Ramos (cell line): ENCODE data around the gene NRIP3.
"Not testable (repeated sequence)": the region's sequence is repeated elsewhere in the genome, so short reads cannot be mapped to it uniquely, and the experiment has no call there.

Experiments used
- in situ Hi-C: fragments of 300-500 bp; cut with MboI; formaldehyde crosslinking; loops from one replicate; pipeline ENCODE4 v1.14.3; 2022; ENCODE audit warnings: low sequenced_read_pairs; ENCODE audit not compliant: unreplicated experiment

Gene NRIP3

GRCh38 chr11:8980485-8980884, 23.3 kb downstream of the NRIP3 start:
- in situ Hi-C loops = no loop called here

GRCh38 chr11:8979365-8979764, 24.4 kb downstream of the NRIP3 start:
- in situ Hi-C loops = not testable (repeated sequence)

GRCh38 chr11:8973121-8973520, 30.7 kb downstream of the NRIP3 start:
- in situ Hi-C loops = no loop called here

GRCh38 chr11:8971924-8972316, 31.9 kb downstream of the NRIP3 start:
- in situ Hi-C loops = no loop called here

GRCh38 chr11:8971196-8971923, 32.4 kb downstream of the NRIP3 start:
- in situ Hi-C loops = no loop called here

- in situ Hi-C loops = loop anchor here (10.0 kb wide), 1 partner anchor 282 kb away; the partner anchor contains the start of genes RPL27A and TRIM66
These were observed 36.6 kb downstream of the NRIP3 start for GRCh38 chr11:8967184-8967583.

GRCh38 chr11:8964324-8965320, 39.2 kb downstream of the NRIP3 start, which contains the start of gene TMEM9B:
Gene TMEM9B, minus strand, starts transcription at chr11:8964442. Its CDS starts 129 bp downstream, at chr11:8964313.
- in situ Hi-C loops = loop anchor here (10.0 kb wide), 1 partner anchor 280 kb away; the partner anchor contains the start of genes RPL27A and TRIM66

GRCh38 chr11:8963569-8964323, 40.1 kb downstream of the NRIP3 start:
- in situ Hi-C loops = loop anchor here (10.0 kb wide), 1 partner anchor 279 kb away; the partner anchor contains the start of genes RPL27A and TRIM66

- in situ Hi-C loops = loop anchor here (10.0 kb wide), 1 partner anchor 278 kb away; the partner anchor contains the start of genes RPL27A and TRIM66
These were observed 41.0 kb downstream of the NRIP3 start for GRCh38 chr11:8962841-8963240.

- in situ Hi-C loops = loop anchor here (10.0 kb wide), 1 partner anchor 277 kb away; the partner anchor contains the start of genes RPL27A and TRIM66
These were observed 42.4 kb downstream of the NRIP3 start for GRCh38 chr11:8961401-8961800.

- in situ Hi-C loops = loop anchor here (10.0 kb wide), 1 partner anchor 275 kb away; the partner anchor contains the start of genes RPL27A and TRIM66
These were observed 44.1 kb downstream of the NRIP3 start for GRCh38 chr11:8959546-8960166.

GRCh38 chr11:8956860-8957259, 46.9 kb downstream of the NRIP3 start:
- in situ Hi-C loops = no loop called here

- in situ Hi-C loops = no loop called here
These were observed 54.9 kb downstream of the NRIP3 start for GRCh38 chr11:8948886-8949285.

GRCh38 chr11:8947230-8947943, 56.4 kb downstream of the NRIP3 start:
- in situ Hi-C loops = no loop called here

GRCh38 chr11:8942518-8943066, 61.2 kb downstream of the NRIP3 start, which contains the start of gene ASCL3:
Gene ASCL3, minus strand, starts transcription at chr11:8943016. Its CDS starts 4,855 bp downstream, at chr11:8938161.
- in situ Hi-C loops = no loop called here

- in situ Hi-C loops = no loop called here
These were observed 62.3 kb downstream of the NRIP3 start for GRCh38 chr11:8941341-8942103.

- in situ Hi-C loops = no loop called here
These were observed 66.1 kb downstream of the NRIP3 start for GRCh38 chr11:8937659-8938058.

- in situ Hi-C loops = no loop called here
These were observed 66.6 kb downstream of the NRIP3 start for GRCh38 chr11:8937159-8937558.
